ENCODE data around the gene BLCAP.

Gene BLCAP

DNA sequence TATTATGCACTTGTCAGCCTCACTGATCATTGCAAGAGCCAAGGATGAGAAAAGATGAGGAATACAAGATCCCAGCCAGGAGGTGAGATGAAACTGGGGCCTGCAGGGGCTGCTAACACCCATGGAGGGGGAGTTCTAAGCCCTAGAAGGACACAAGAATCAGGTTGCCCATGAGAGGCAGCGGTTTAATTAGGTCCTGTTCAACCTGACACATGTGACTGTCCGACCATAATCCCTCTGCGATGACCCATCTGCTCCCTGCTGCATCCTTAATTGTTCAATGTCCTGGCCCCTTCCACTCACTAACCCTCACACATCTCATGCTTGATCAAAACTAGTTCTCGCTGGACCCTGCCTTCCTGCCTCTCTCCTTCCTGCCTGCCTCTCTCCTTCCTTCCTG, 58.8 kb downstream of the BLCAP start:
- DNase-seq (ENCODE audit: low read depth), result no peak
- H3K4me3 ChIP-seq (ENCODE audit: low read depth, low read length), result no peak overlapping the region

Measured in skeletal muscle cell (primary cell).